Subcutaneous abdominal adipose tissue (tissue), 5 donors: Measurements from ENCODE around the gene FAM181A.

ENCODE experiments used
- H3K27ac ChIP-seq: one replicate; pipeline ENCODE4 v1.7.0; 2013; ENCODE audit warnings: low read depth, mild to moderate bottlenecking, inconsistent platforms, low read length, moderate library complexity
- H3K27me3 ChIP-seq, 5 donors: one replicate each; pipeline ENCODE4 v1.7.0; 2013; ENCODE audit warnings: low read length in 5 of 5, inconsistent platforms in 1 of 5; ENCODE audit not compliant: control insufficient read depth in 5 of 5, insufficient read depth in 4 of 5
- H3K36me3 ChIP-seq, 5 donors: one replicate each; pipeline ENCODE4 v1.7.0; 2013; ENCODE audit warnings: low read length in 5 of 5; ENCODE audit not compliant: control insufficient read depth in 5 of 5, insufficient read depth in 5 of 5
- H3K4me1 ChIP-seq, 5 donors: one replicate each; pipeline ENCODE4 v1.7.0; 2013; ENCODE audit warnings: low read length in 5 of 5, mild to moderate bottlenecking in 3 of 5, moderate library complexity in 1 of 5; ENCODE audit not compliant: control insufficient read depth in 5 of 5, insufficient read depth in 5 of 5
- H3K4me3 ChIP-seq, 5 donors: one replicate each; pipeline ENCODE4 v1.7.0; 2013; ENCODE audit warnings: low read length in 5 of 5, low read depth in 1 of 5
- H3K9ac ChIP-seq, 5 donors: one replicate each; pipeline ENCODE4 v1.7.0; 2013; ENCODE audit warnings: low read length in 5 of 5, mild to moderate bottlenecking in 4 of 5, moderate library complexity in 3 of 5
- H3K9me3 ChIP-seq, 5 donors: one replicate each; pipeline ENCODE4 v1.7.0; 2013; ENCODE audit warnings: low read length in 5 of 5; ENCODE audit not compliant: control insufficient read depth in 5 of 5
- donor health status: healthy.
- donor health status: healthy.
- donor health status: healthy.
- donor health status: healthy.
- donor health status: healthy.

Gene FAM181A

DNA sequence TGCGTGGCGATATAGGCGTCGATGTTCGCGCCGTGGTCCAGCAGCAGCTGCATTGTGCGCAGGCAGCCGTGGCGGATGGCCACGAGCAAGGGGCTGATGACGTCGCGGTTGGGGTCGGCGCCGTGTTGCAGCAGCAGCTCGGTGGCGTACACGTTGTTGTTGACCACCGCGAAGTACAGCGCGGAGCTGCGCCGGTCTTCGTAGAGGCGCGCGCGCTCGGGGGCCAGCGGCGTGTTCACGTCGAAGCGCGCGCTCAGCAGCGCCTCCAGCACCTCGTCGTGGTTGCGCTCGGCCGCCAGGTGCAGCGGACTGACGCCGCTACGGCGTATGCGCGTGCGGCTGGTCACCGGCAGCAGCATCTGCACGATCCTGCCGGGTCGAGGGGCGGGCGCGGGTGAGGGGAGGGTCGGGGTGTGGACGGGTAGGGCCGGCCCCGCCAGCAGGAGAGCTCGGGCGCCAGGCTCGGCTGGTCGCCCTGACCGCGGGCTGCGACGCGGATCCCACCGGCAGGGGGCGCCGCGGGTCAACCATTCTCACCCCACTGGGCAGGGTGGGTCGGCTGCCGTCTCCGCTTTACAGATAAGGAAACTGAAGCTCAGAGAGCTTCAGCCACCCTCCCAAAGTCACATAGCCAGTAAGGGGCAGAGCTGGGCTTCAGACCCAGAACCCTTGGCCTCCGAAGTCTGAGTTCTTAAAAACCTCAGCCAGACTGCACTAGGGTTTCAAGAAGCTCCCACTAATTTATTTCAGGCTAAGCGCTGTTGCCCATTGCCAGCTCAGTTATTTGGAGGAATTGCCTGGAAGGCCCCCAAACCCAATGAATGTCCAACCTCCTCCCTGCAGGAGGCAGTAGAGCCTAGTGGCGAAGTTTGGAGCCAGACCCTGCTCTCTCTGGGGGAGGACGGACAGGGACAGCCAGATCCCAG is 12.4 kb downstream of the FAM181A start:
- Histone ChIP-seq H3K36me3 (no peaks in the 10 kb centered on the region), H3K27me3 (peaks cover 18 to 31% (median 27%) of the 10 kb centered on the region in 5 donors), H3K4me3 (peak overlapping the region in 4 of 5 donors; percentile 27 to 55 (median 38)), H3K9me3 (no peaks in the 10 kb centered on the region), H3K4me1 (peaks cover 0 to 14% (median 5%) of the 10 kb centered on the region in 5 donors), H3K9ac (no peak overlapping the region), H3K27ac (no peak overlapping the region)

DNA sequence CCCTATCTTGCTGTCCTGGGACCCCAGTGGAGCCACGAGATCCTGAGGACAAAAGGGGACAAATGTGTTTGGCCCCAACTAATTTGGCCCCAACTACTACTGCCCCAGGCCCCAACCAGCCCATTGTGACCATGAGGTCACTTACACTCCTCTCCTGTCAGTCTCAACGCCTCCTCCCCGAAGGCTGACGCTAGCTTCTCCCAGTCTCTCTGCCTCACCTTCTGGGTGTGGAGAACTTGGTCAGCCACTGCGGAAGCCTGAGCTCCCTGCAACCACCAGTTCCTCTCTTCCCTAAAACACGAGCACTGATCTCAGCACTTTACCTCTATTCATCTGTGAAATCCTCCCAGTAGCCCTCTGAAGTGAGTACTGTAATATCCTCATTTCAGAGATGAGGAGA is 13.3 kb downstream of the FAM181A start:
- no peak overlapping the region for H3K9ac ChIP-seq
- peaks cover 0 to 18% (median 7%) of the 10 kb centered on the region in 5 donors for H3K4me1 ChIP-seq
- no peak overlapping the region for H3K4me3 ChIP-seq
- H3K27ac ChIP-seq, result no peak overlapping the region
- H3K36me3 ChIP-seq, result no peaks in the 10 kb centered on the region
- no peaks in the 10 kb centered on the region for H3K9me3 ChIP-seq
- peaks cover 13 to 28% (median 22%) of the 10 kb centered on the region in 5 donors for H3K27me3 ChIP-seq

DNA sequence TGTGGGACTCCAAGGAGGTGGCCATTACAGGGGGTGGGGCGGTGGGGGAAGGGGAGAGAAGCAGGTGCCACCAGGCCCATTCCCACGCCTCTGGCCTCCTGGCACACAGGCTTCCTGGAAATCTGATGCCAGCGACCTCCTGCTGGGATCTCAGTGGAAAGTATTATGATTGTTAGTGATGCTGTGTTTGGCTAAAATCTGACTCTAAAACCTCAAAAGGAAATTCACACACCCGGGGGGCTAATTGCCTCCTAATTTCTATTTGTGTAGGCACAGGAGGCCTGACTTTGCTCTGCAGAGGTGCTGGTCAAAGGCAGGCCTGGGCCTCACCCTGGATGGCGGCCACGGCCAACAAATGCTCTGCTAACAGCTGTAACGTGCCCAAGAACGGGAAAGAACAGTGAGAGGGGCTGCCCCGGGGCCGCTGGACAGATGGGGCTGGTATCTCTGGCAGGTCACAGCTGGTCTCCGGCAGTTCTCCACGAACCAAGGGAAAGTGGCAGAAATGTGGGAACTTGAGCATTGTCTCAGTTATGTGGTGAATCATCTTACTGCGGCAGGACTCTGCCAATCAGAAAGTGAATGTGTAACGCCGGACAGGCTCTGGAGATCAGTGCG is 14.3 kb downstream of the FAM181A start:
- H3K4me1 ChIP-seq, result peaks cover 0 to 28% (median 17%) of the 10 kb centered on the region in 5 donors
- H3K9me3 ChIP-seq, result no peaks in the 10 kb centered on the region
- no peak overlapping the region for H3K4me3 ChIP-seq
- no peak overlapping the region for H3K9ac ChIP-seq
- H3K36me3 ChIP-seq, result no peaks in the 10 kb centered on the region
- H3K27ac ChIP-seq, result no peak overlapping the region
- peaks cover 13 to 26% (median 21%) of the 10 kb centered on the region in 5 donors for H3K27me3 ChIP-seq

DNA sequence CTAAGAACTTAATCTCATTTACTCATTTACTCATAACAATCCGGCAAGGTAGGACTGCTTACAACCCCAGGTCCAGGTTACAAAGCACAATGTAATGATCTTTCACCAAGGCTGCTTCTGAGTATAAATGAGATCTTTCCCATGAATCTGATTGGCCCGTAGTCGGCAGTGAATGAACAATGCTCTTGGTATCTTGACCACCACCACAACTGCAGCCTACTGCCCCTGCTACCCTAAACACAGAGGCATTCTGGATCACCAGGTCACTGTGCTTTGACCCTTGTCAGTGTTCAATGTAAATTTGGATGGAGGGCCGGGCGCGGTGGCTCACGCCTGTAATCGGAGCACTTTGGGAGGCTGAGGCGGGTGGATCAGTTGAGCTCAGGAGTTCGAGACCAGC is 15.9 kb downstream of the FAM181A start:
- Histone ChIP-seq H3K4me1 (peaks cover 0 to 38% (median 24%) of the 10 kb centered on the region in 5 donors), H3K4me3 (no peak overlapping the region), H3K9ac (no peak overlapping the region), H3K27me3 (peaks cover 8 to 12% (median 12%) of the 10 kb centered on the region in 5 donors), H3K27ac (no peak overlapping the region), H3K9me3 (no peaks in the 10 kb centered on the region), H3K36me3 (no peaks in the 10 kb centered on the region)

DNA sequence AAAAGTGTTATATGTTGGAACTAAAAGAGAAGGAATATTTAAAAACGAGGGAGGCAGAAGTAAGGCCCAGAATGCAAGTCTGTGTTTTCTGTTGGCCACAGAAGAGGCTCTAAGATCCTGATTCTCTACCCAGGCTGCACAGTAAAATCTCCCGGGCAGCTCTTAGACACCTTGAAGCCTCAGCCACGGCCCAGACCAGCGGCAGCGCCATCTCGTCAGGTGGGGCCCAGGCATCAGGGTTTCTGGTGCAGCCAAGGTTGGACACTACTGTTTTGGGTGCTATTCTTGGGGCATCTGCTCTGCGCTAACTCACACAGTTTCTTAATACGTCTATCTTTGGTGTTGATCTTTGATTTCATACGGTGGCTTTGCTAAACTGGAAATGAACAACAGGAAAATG is 16.8 kb downstream of the FAM181A start:
- H3K9me3 ChIP-seq, result no peaks in the 10 kb centered on the region
- H3K27ac ChIP-seq, result no peak overlapping the region
- no peak overlapping the region for H3K9ac ChIP-seq
- peaks cover 0 to 38% (median 24%) of the 10 kb centered on the region in 5 donors for H3K4me1 ChIP-seq
- peaks cover 3 to 6% (median 4%) of the 10 kb centered on the region in 5 donors for H3K27me3 ChIP-seq
- H3K36me3 ChIP-seq, result no peaks in the 10 kb centered on the region
- no peak overlapping the region for H3K4me3 ChIP-seq

GRCh38 chr14:93944348-93945069 is 17.4 kb downstream of the FAM181A start:
- H3K4me3 ChIP-seq, result no peak overlapping the region
- H3K27ac ChIP-seq, result no peak overlapping the region
- H3K9ac ChIP-seq, result no peak overlapping the region
- H3K36me3 ChIP-seq, result no peaks in the 10 kb centered on the region
- H3K27me3 ChIP-seq, result no peaks in the 10 kb centered on the region
- H3K9me3 ChIP-seq, result no peaks in the 10 kb centered on the region
- H3K4me1 ChIP-seq, result peaks cover 0 to 33% (median 21%) of the 10 kb centered on the region in 5 donors

- Histone ChIP-seq H3K27ac (no peak overlapping the region), H3K9me3 (no peaks in the 10 kb centered on the region), H3K9ac (no peak overlapping the region), H3K27me3 (no peaks in the 10 kb centered on the region), H3K4me1 (peaks cover 0 to 33% (median 16%) of the 10 kb centered on the region in 5 donors), H3K36me3 (no peaks in the 10 kb centered on the region), H3K4me3 (no peak overlapping the region)
These were observed 17.9 kb downstream of the FAM181A start for GRCh38 chr14:93945070-93945399.

GRCh38 chr14:93946104-93946503 is 19.0 kb downstream of the FAM181A start:
- Histone ChIP-seq H3K4me3 (no peak overlapping the region), H3K4me1 (peaks cover 0 to 33% (median 16%) of the 10 kb centered on the region in 5 donors), H3K27ac (no peak overlapping the region), H3K9ac (no peak overlapping the region), H3K27me3 (no peaks in the 10 kb centered on the region), H3K9me3 (no peaks in the 10 kb centered on the region), H3K36me3 (no peaks in the 10 kb centered on the region)

DNA sequence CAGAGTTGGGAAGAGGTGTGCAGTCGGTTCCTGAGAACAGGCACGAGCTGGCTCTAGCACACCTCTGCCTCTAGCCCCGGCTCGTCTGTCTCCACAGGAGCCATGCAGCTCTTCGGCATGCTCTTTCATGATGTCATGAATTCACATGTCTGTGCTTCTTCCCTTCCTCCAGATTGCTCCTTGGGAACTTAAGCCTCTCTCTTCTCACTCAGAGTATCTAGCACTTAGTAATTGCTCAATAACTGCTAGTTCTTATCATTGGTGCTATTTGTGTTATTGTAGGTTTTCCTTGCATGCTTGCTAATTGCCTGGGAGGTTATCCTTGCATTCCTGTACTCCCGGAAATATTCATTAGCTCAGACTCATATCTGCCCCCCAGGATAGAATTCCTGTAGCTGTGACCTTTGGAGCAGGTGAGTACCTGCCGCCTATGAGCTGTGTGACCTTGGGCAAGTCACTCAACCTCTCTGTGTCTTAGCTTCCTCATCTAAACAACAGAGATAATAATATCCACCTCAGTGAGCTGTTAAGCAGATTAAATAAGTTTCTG is 19.5 kb downstream of the FAM181A start:
- H3K4me1 ChIP-seq, result peaks cover 0 to 33% (median 16%) of the 10 kb centered on the region in 5 donors
- no peaks in the 10 kb centered on the region for H3K9me3 ChIP-seq
- no peak overlapping the region for H3K9ac ChIP-seq
- H3K27ac ChIP-seq, result no peak overlapping the region
- H3K36me3 ChIP-seq, result no peaks in the 10 kb centered on the region
- H3K27me3 ChIP-seq, result no peaks in the 10 kb centered on the region
- H3K4me3 ChIP-seq, result no peak overlapping the region
